Fibroblast of gingiva (primary cell): ENCODE results near the gene BPI.
"Not testable (repeated sequence)": the region's sequence is repeated elsewhere in the genome, so short reads cannot be mapped to it uniquely, and the experiment has no call there.

Experiments
- DNase-seq: peaks from one replicate; pipeline ENCODE4 v3.0.0-alpha.2; 2011; ENCODE audit warnings: low read depth

The BPI gene

GRCh38 chr20:38278131-38278530 lies 25.8 kb upstream of the BPI start:
- no peak for DNase-seq

GRCh38 chr20:38278763-38279162 lies 25.2 kb upstream of the BPI start:
- no peak for DNase-seq

- not testable (repeated sequence) for DNase-seq
These were observed 22.6 kb upstream of the BPI start for GRCh38 chr20:38281176-38281915.

GRCh38 chr20:38283236-38283635 lies 20.7 kb upstream of the BPI start:
- no peak for DNase-seq

GRCh38 chr20:38284066-38284650 lies 19.8 kb upstream of the BPI start:
- not testable (repeated sequence) for DNase-seq

- DNase-seq = no peak
These were observed 19.0 kb upstream of the BPI start for GRCh38 chr20:38284893-38285444.

- no peak for DNase-seq
These were observed 17.1 kb upstream of the BPI start for GRCh38 chr20:38286586-38287531.

- DNase-seq = peak; percentile 18
These were observed 12.8 kb upstream of the BPI start for GRCh38 chr20:38290829-38291814.

- DNase-seq = no peak
These were observed 12.0 kb upstream of the BPI start for GRCh38 chr20:38291966-38292365.

- DNase-seq = no peak
These were observed 10.4 kb upstream of the BPI start for GRCh38 chr20:38293491-38294065.

GRCh38 chr20:38294076-38294591 lies 9.8 kb upstream of the BPI start:
- no peak for DNase-seq

GRCh38 chr20:38295811-38296210 lies 8.1 kb upstream of the BPI start:
- DNase-seq = no peak

- no peak for DNase-seq
These were observed 7.5 kb upstream of the BPI start for GRCh38 chr20:38296433-38296832.

GRCh38 chr20:38297916-38298674 lies 5.9 kb upstream of the BPI start:
- DNase-seq = no peak

- DNase-seq = peak; percentile 89
These were observed 5.1 kb upstream of the BPI start for GRCh38 chr20:38298768-38299288.

GRCh38 chr20:38299963-38300362 lies 4.0 kb upstream of the BPI start:
- DNase-seq = no peak

- no peak for DNase-seq
These were observed 3.5 kb upstream of the BPI start for GRCh38 chr20:38300438-38300837.

- no peak for DNase-seq
These were observed 2.6 kb upstream of the BPI start for GRCh38 chr20:38301309-38301708.

- DNase-seq = no peak
These were observed 1.2 kb upstream of the BPI start for GRCh38 chr20:38302786-38303185.
